Smooth muscle cell (in vitro differentiated cells): ENCODE data around the gene ITSN1. TPM values are rescaled to one million over a fixed set of nuclear protein-coding genes. Genes with fewer than 3 reads are reported as not detected.

Experiments
- DNase-seq: peaks from one replicate; lab custom pipeline; 2025; ENCODE audit not compliant: unreplicated experiment; lab: John Stamatoyannopoulos, UW
- H2AFZ ChIP-seq: fragments of 200-600 bp; sonication (generic); 2 replicates; pipeline ENCODE4 v1.6.0; 2016; ENCODE audit warnings: antibody characterized with exemption, low read depth, mild to moderate bottlenecking
- H3F3A ChIP-seq: fragments of 200-600 bp; sonication (generic); 2 replicates; pipeline ENCODE4 v1.6.0; 2017; ENCODE audit warnings: antibody characterized with exemption, low read depth
- H3K27ac ChIP-seq: fragments of 200-600 bp; sonication (generic); 2 replicates; pipeline ENCODE4 v1.5.1; 2016; ENCODE audit warnings: low read depth, mild to moderate bottlenecking
- H3K27me3 ChIP-seq: fragments of 200-600 bp; sonication (generic); 2 replicates; pipeline ENCODE4 v1.6.1; 2016; ENCODE audit warnings: low read depth, mild to moderate bottlenecking
- H3K36me3 ChIP-seq: fragments of 200-600 bp; sonication (generic); 2 replicates; pipeline ENCODE4 v1.5.1; 2016; ENCODE audit warnings: low read depth
- H3K4me1 ChIP-seq: fragments of 200-600 bp; sonication (generic); 2 replicates; pipeline ENCODE4 v1.5.1; 2016; ENCODE audit warnings: low read depth
- H3K4me2 ChIP-seq: fragments of 200-600 bp; sonication (generic); 2 replicates; pipeline ENCODE4 v1.6.0; 2016; ENCODE audit warnings: mild to moderate bottlenecking
- H3K4me3 ChIP-seq: fragments of 200-600 bp; sonication (generic); 2 replicates; pipeline ENCODE4 v1.5.1; 2016; ENCODE audit warnings: mild to moderate bottlenecking
- H3K79me2 ChIP-seq: fragments of 200-600 bp; sonication (generic); 2 replicates; pipeline ENCODE4 v1.6.0; 2016; ENCODE audit warnings: low read depth, mild to moderate bottlenecking
- H3K9ac ChIP-seq: fragments of 200-600 bp; sonication (generic); 2 replicates; pipeline ENCODE4 v1.6.0; 2016; ENCODE audit warnings: low read depth
- H3K9me3 ChIP-seq: fragments of 200-600 bp; sonication (generic); replicated peaks from 2 replicates; pipeline ENCODE4 v1.5.1; 2016; ENCODE audit warnings: low read depth
- H4K20me1 ChIP-seq: fragments of 200-600 bp; sonication (generic); 2 replicates; pipeline ENCODE4 v1.6.0; 2016; ENCODE audit warnings: low read depth
- WGBS: methylation state at CpG from one replicate; pipeline ENCODE4 v1.1.7; 2016; ENCODE audit warnings: low lambda C conversion rate; 5-methylcytosine and 5-hydroxymethylcytosine counted together
- polyA plus RNA-seq: library from polyadenylated mRNA; unstranded; fragments of >200 nt; fragmentation: Nextera tagmentation; extraction: Ambion mirVana; gene quantifications from 2 replicates; pipeline ENCODE4 v1.2.1, GENCODE V29; 2016
- total RNA-seq: library from RNA; depleted of rRNA; stranded (reverse); fragments of >200 nt; gene quantifications from 2 replicates; pipeline ENCODE4 v1.2.3, GENCODE V29; 2014
- TF ChIP-seq, protein P1 (sequence below): fragments of 200-600 bp; sonication (generic); IDR thresholded peaks from 2 replicates; pipeline ENCODE4 v1.5.1; 2017; ENCODE audit warnings: borderline replicate concordance, mild to moderate bottlenecking, antibody characterized with exemption; ENCODE audit not compliant: insufficient read depth, poor library complexity, severe bottlenecking

Gene ITSN1
- total and polyA plus RNA-seq, 2 experiments from 2014 or later, result 36.4 to 76.5 TPM

GRCh38 chr21:33841561-33841960, 199.3 kb downstream of the ITSN1 start:
- peaks cover 8% of the 10 kb centered on the region for H3F3A ChIP-seq
- H3K4me1 ChIP-seq, result peaks cover 22% of the 10 kb centered on the region
- H3K9me3 ChIP-seq, result no peaks in the 10 kb centered on the region
- no peak overlapping the region for H3K4me2 ChIP-seq
- H3K36me3 ChIP-seq, result no peaks in the 10 kb centered on the region
- H3K9ac ChIP-seq, result no peak overlapping the region
- H3K27me3 ChIP-seq, result no peaks in the 10 kb centered on the region
- no peak overlapping the region for H3K27ac ChIP-seq
- peaks cover 6% of the 10 kb centered on the region for H4K20me1 ChIP-seq
- no peaks in the 10 kb centered on the region for H3K79me2 ChIP-seq
- no peak overlapping the region for H3K4me3 ChIP-seq
- TF ChIP-seq, protein P1, sequence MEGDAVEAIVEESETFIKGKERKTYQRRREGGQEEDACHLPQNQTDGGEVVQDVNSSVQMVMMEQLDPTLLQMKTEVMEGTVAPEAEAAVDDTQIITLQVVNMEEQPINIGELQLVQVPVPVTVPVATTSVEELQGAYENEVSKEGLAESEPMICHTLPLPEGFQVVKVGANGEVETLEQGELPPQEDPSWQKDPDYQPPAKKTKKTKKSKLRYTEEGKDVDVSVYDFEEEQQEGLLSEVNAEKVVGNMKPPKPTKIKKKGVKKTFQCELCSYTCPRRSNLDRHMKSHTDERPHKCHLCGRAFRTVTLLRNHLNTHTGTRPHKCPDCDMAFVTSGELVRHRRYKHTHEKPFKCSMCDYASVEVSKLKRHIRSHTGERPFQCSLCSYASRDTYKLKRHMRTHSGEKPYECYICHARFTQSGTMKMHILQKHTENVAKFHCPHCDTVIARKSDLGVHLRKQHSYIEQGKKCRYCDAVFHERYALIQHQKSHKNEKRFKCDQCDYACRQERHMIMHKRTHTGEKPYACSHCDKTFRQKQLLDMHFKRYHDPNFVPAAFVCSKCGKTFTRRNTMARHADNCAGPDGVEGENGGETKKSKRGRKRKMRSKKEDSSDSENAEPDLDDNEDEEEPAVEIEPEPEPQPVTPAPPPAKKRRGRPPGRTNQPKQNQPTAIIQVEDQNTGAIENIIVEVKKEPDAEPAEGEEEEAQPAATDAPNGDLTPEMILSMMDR, result no peak
- DNase-seq, result no peak
- H2AFZ ChIP-seq, result no peak overlapping the region
- WGBS, result 94% methylated on average over 7 of the region's 7 CpGs

- peak overlapping the region; percentile 37 for H3K27ac ChIP-seq
These were observed 200.9 kb downstream of the ITSN1 start for GRCh38 chr21:33843216-33843615.

GRCh38 chr21:33844104-33844889, 202.0 kb downstream of the ITSN1 start:
- H3K4me3 ChIP-seq, result no peak overlapping the region
- H3K4me2 ChIP-seq, result peak overlapping the region; percentile 71
- 22% methylated on average over 20 of the region's 20 CpGs for WGBS
- TF ChIP-seq, protein P1, result no peak
- no peaks in the 10 kb centered on the region for H3K9me3 ChIP-seq
- peaks cover 22% of the 10 kb centered on the region for H3K4me1 ChIP-seq
- H3K27me3 ChIP-seq, result no peaks in the 10 kb centered on the region
- no peak overlapping the region for H3K9ac ChIP-seq
- peak overlapping the region; percentile 37 for H3K27ac ChIP-seq
- peaks cover 8% of the 10 kb centered on the region for H3F3A ChIP-seq
- H3K79me2 ChIP-seq, result no peaks in the 10 kb centered on the region
- H2AFZ ChIP-seq, result no peak overlapping the region
- peak; percentile 32 for DNase-seq
- H3K36me3 ChIP-seq, result no peaks in the 10 kb centered on the region
- H4K20me1 ChIP-seq, result peaks cover 6% of the 10 kb centered on the region

More at GRCh38 chr21:33843216-33843615, 200.9 kb downstream of the ITSN1 start:
- Histone ChIP-seq H3K36me3 (no peaks in the 10 kb centered on the region), H3K27me3 (no peaks in the 10 kb centered on the region), H3K4me2 (peak overlapping the region; percentile 71), H3K79me2 (no peaks in the 10 kb centered on the region), H3K9ac (no peak overlapping the region), H4K20me1 (peaks cover 6% of the 10 kb centered on the region), H3F3A (peaks cover 8% of the 10 kb centered on the region), H2AFZ (no peak overlapping the region), H3K4me3 (no peak overlapping the region), H3K9me3 (no peaks in the 10 kb centered on the region), H3K4me1 (peaks cover 22% of the 10 kb centered on the region)
- TF ChIP-seq, protein P1, result no peak
- WGBS, result 92% methylated on average over 6 of the region's 6 CpGs
- DNase-seq, result no peak

GRCh38 chr21:33844890-33845205, 202.5 kb downstream of the ITSN1 start:
- H3K9ac ChIP-seq, result no peak overlapping the region
- WGBS, result 86% methylated on average over 6 of the region's 6 CpGs
- peak overlapping the region; percentile 71 for H3K4me2 ChIP-seq

More at GRCh38 chr21:33844890-33845205, 202.5 kb downstream of the ITSN1 start:
- Histone ChIP-seq H2AFZ (no peak overlapping the region), H3F3A (peaks cover 8% of the 10 kb centered on the region), H3K27ac (peak overlapping the region; percentile 37), H3K4me3 (no peak overlapping the region), H3K4me1 (peaks cover 22% of the 10 kb centered on the region), H3K27me3 (no peaks in the 10 kb centered on the region), H3K9me3 (no peaks in the 10 kb centered on the region), H3K79me2 (no peaks in the 10 kb centered on the region), H4K20me1 (peaks cover 6% of the 10 kb centered on the region), H3K36me3 (no peaks in the 10 kb centered on the region)
- TF ChIP-seq, protein P1, result no peak
- no peak for DNase-seq
